ENCODE measurements around the gene LHFPL6. TPM values are rescaled to one million over a fixed set of nuclear protein-coding genes. Genes with fewer than 3 reads are reported as not detected.

LHFPL6 gene
- total and polyA plus RNA-seq, 9 of the 15 experiments (the other 6 are each of a cell fraction or from before 2014, with no cell fraction given) = 0.18 TPM; not detected in 8

DNA sequence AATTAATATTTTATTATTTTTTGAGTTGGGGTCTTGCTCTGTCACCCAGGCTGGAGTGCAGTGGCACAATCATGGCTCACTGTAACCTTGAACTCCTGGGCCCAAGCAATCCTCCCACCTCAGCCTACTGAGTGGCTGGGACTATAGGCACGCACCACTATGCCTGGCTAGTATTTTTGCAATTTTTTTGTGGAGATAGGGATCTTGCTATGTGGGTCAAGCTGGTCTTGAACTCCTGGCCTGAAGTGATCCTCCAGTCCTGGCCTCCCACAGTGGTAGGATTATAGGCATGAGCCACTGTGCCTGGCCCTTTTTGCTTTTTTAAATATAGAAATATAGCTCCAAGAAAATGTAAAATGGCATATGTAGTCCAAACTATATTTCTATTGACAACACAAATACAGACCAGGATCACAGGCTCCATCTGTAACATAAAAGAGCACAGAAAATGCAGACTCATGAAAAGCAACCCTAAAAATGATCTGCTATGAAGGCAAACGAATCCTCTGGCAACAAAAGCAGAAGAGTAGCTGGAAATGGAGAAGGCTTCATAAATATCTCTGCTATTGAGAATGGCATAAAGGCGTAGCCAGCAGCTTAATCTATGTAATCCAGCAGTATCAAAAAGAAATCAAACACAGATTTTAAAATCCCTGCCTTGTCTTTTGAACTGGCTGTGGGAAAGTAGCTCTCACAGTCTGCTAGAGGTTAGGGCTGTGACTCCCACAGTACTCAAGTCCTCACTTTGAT is 200.6 kb downstream of the LHFPL6 start (continued):
- TF ChIP-seq, protein P1, sequence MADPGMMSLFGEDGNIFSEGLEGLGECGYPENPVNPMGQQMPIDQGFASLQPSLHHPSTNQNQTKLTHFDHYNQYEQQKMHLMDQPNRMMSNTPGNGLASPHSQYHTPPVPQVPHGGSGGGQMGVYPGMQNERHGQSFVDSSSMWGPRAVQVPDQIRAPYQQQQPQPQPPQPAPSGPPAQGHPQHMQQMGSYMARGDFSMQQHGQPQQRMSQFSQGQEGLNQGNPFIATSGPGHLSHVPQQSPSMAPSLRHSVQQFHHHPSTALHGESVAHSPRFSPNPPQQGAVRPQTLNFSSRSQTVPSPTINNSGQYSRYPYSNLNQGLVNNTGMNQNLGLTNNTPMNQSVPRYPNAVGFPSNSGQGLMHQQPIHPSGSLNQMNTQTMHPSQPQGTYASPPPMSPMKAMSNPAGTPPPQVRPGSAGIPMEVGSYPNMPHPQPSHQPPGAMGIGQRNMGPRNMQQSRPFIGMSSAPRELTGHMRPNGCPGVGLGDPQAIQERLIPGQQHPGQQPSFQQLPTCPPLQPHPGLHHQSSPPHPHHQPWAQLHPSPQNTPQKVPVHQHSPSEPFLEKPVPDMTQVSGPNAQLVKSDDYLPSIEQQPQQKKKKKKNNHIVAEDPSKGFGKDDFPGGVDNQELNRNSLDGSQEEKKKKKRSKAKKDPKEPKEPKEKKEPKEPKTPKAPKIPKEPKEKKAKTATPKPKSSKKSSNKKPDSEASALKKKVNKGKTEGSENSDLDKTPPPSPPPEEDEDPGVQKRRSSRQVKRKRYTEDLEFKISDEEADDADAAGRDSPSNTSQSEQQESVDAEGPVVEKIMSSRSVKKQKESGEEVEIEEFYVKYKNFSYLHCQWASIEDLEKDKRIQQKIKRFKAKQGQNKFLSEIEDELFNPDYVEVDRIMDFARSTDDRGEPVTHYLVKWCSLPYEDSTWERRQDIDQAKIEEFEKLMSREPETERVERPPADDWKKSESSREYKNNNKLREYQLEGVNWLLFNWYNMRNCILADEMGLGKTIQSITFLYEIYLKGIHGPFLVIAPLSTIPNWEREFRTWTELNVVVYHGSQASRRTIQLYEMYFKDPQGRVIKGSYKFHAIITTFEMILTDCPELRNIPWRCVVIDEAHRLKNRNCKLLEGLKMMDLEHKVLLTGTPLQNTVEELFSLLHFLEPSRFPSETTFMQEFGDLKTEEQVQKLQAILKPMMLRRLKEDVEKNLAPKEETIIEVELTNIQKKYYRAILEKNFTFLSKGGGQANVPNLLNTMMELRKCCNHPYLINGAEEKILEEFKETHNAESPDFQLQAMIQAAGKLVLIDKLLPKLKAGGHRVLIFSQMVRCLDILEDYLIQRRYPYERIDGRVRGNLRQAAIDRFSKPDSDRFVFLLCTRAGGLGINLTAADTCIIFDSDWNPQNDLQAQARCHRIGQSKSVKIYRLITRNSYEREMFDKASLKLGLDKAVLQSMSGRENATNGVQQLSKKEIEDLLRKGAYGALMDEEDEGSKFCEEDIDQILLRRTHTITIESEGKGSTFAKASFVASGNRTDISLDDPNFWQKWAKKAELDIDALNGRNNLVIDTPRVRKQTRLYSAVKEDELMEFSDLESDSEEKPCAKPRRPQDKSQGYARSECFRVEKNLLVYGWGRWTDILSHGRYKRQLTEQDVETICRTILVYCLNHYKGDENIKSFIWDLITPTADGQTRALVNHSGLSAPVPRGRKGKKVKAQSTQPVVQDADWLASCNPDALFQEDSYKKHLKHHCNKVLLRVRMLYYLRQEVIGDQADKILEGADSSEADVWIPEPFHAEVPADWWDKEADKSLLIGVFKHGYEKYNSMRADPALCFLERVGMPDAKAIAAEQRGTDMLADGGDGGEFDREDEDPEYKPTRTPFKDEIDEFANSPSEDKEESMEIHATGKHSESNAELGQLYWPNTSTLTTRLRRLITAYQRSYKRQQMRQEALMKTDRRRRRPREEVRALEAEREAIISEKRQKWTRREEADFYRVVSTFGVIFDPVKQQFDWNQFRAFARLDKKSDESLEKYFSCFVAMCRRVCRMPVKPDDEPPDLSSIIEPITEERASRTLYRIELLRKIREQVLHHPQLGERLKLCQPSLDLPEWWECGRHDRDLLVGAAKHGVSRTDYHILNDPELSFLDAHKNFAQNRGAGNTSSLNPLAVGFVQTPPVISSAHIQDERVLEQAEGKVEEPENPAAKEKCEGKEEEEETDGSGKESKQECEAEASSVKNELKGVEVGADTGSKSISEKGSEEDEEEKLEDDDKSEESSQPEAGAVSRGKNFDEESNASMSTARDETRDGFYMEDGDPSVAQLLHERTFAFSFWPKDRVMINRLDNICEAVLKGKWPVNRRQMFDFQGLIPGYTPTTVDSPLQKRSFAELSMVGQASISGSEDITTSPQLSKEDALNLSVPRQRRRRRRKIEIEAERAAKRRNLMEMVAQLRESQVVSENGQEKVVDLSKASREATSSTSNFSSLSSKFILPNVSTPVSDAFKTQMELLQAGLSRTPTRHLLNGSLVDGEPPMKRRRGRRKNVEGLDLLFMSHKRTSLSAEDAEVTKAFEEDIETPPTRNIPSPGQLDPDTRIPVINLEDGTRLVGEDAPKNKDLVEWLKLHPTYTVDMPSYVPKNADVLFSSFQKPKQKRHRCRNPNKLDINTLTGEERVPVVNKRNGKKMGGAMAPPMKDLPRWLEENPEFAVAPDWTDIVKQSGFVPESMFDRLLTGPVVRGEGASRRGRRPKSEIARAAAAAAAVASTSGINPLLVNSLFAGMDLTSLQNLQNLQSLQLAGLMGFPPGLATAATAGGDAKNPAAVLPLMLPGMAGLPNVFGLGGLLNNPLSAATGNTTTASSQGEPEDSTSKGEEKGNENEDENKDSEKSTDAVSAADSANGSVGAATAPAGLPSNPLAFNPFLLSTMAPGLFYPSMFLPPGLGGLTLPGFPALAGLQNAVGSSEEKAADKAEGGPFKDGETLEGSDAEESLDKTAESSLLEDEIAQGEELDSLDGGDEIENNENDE (IDR thresholded peaks at IDR 0.05; ENCODE audit: low read depth, low read length) = no peak
